Upper lobe of left lung (tissue), 4 donors: ENCODE measurements around the gene SLITRK3.

ENCODE experiments used
- CTCF ChIP-seq, 6 experiments: fragments of 450-650 bp in 4 of 6; fragments of 200-600 bp in 2 of 6; sonication (generic) in 2 of 6; IDR thresholded peaks; one replicate each; pipeline ENCODE4 v1.5.1; 2016 to 2019; ENCODE audit warnings: antibody characterized with exemption in 6 of 6
- POLR2A ChIP-seq, 4 donors: fragments of 450-650 bp; IDR thresholded peaks; one replicate each; pipeline ENCODE4 v1.5.1; 2016 to 2017; ENCODE audit warnings: antibody characterized with exemption in 4 of 4, mild to moderate bottlenecking in 2 of 4
- POLR2AphosphoS5 ChIP-seq, 2 donors: sonication (generic); formaldehyde crosslinking; IDR thresholded peaks; one replicate each; pipeline ENCODE4 v1.5.1; 2017; ENCODE audit warnings: antibody characterized with exemption in 2 of 2

- TF ChIP-seq CTCF (IDR thresholded peaks at IDR 0.05) (no peak), POLR2AphosphoS5 (IDR thresholded peaks at IDR 0.05) (no peak), POLR2A (IDR thresholded peaks at IDR 0.05) (no peak)
These were observed 16.4 kb upstream of the SLITRK3 start for GRCh38 chr3:165212580-165212979.
